DND-41 (cell line): ENCODE measurements around the gene PTGES3.

Experiments used
- ATAC-seq: fragments of 200-7000 bp; cut with Tn5 transposase; 3 replicates; pipeline ENCODE4 v1.9.1; 2021; ENCODE audit warnings: low read depth; ENCODE audit not compliant: insufficient read depth
- DNase-seq: peaks from one replicate; pipeline ENCODE4 v3.0.0-alpha.2; 2020
- H2AFZ ChIP-seq: 2 replicates; pipeline ENCODE4 v1.6.0; 2012; ENCODE audit warnings: low read depth, low read length
- H3K27ac ChIP-seq: 2 replicates; pipeline ENCODE4 v1.5.1; 2012; ENCODE audit warnings: low read length, inconsistent platforms
- H3K27me3 ChIP-seq: fragments of 200-600 bp; sonication (generic); 2 replicates; pipeline ENCODE4 v1.6.0; 2012; ENCODE audit warnings: low read length, mild to moderate bottlenecking, inconsistent platforms; ENCODE audit not compliant: insufficient read depth, poor library complexity
- H3K36me3 ChIP-seq: 2 replicates; pipeline ENCODE4 v1.5.1; 2012; ENCODE audit warnings: low read length, inconsistent platforms; ENCODE audit not compliant: insufficient read depth
- H3K4me1 ChIP-seq: 2 replicates; pipeline ENCODE4 v1.5.1; 2012; ENCODE audit warnings: mild to moderate bottlenecking, low read length; ENCODE audit not compliant: insufficient read depth
- H3K4me2 ChIP-seq: 2 replicates; pipeline ENCODE4 v1.6.0; 2012; ENCODE audit warnings: mild to moderate bottlenecking, moderate library complexity, low read length, inconsistent platforms; ENCODE audit not compliant: insufficient read depth
- H3K4me3 ChIP-seq, 2 experiments: fragments of 200-600 bp in 1 of 2; shearing (Covaris generic) in 1 of 2; 2 replicates each; pipeline ENCODE4 v1.5.1; 2012 to 2016; ENCODE audit warnings: inconsistent platforms in 2 of 2, low read length in 2 of 2, mild to moderate bottlenecking in 2 of 2, low read depth in 1 of 2, moderate library complexity in 1 of 2
- H3K79me2 ChIP-seq: 2 replicates; pipeline ENCODE4 v1.6.0; 2012; ENCODE audit warnings: low read length, inconsistent platforms; ENCODE audit not compliant: insufficient read depth
- H3K9ac ChIP-seq: 2 replicates; pipeline ENCODE4 v1.6.0; 2012; ENCODE audit warnings: low read depth, mild to moderate bottlenecking, inconsistent platforms, low read length, moderate library complexity
- H3K9me3 ChIP-seq: 2 replicates; pipeline ENCODE4 v1.5.1; 2012; ENCODE audit warnings: low read length, moderate library complexity, mild to moderate bottlenecking, inconsistent platforms; ENCODE audit not compliant: insufficient read depth, severe bottlenecking
- H4K20me1 ChIP-seq: 2 replicates; pipeline ENCODE4 v1.6.0; 2012; ENCODE audit warnings: low read length; ENCODE audit not compliant: insufficient read depth
- CTCF ChIP-seq: IDR thresholded peaks from 2 replicates; pipeline ENCODE4 v1.5.1; 2012; ENCODE audit warnings: borderline replicate concordance, low read length, moderate library complexity, mild to moderate bottlenecking; ENCODE audit not compliant: poor library complexity, severe bottlenecking; ENCODE audit errors: extremely low read depth
- EZH2 ChIP-seq: IDR thresholded peaks from 3 replicates; pipeline ENCODE4 v1.6.1; 2012; ENCODE audit warnings: borderline replicate concordance, low read depth, mild to moderate bottlenecking, moderate library complexity, low read length, inconsistent platforms; ENCODE audit not compliant: severe bottlenecking

Gene PTGES3

GRCh38 chr12:56723352-56723751 lies 35.3 kb upstream of the PTGES3 start:
- TF ChIP-seq CTCF (no peak), EZH2 (no peak)
- Histone ChIP-seq H3K9me3 (no peaks in the 10 kb centered on the region), H3K27ac (peak overlapping the region; percentile 89), H3K27me3 (no peaks in the 10 kb centered on the region), H3K4me3 (peak overlapping the region; percentile 88 to 93), H3K4me1 (peaks cover 71% of the 10 kb centered on the region), H3K9ac (peak overlapping the region; percentile 85), H4K20me1 (peaks cover 58% of the 10 kb centered on the region), H3K79me2 (peaks cover 68% of the 10 kb centered on the region), H3K4me2 (peak overlapping the region; percentile 98), H2AFZ (no peak overlapping the region), H3K36me3 (peaks cover 65% of the 10 kb centered on the region)
- ATAC-seq (no peak), DNase-seq (no peak)

- Histone ChIP-seq H3K4me2 (peak overlapping the region; percentile 98), H3K27me3 (no peaks in the 10 kb centered on the region), H3K9me3 (no peaks in the 10 kb centered on the region), H2AFZ (no peak overlapping the region), H3K9ac (peak overlapping the region; percentile 85), H3K4me3 (peak overlapping the region; percentile 88 to 93; a peak in 3 of 4 replicates), H3K79me2 (peaks cover 72% of the 10 kb centered on the region), H3K4me1 (peaks cover 71% of the 10 kb centered on the region), H4K20me1 (peaks cover 62% of the 10 kb centered on the region), H3K27ac (peak overlapping the region; percentile 89), H3K36me3 (peaks cover 63% of the 10 kb centered on the region)
- DNase-seq (no peak), ATAC-seq (no peak)
- TF ChIP-seq EZH2 = no peak
- TF ChIP-seq CTCF = no peak
These were observed 34.7 kb upstream of the PTGES3 start for GRCh38 chr12:56722832-56723231.

GRCh38 chr12:56721721-56722120 lies 33.6 kb upstream of the PTGES3 start:
- H4K20me1 ChIP-seq = peaks cover 67% of the 10 kb centered on the region
- no peaks in the 10 kb centered on the region for H3K27me3 ChIP-seq
- TF ChIP-seq EZH2 (no peak), CTCF (no peak)
- DNase-seq = no peak
- peak overlapping the region; percentile 85; the same call in 1 of the 2 replicates for H3K9ac ChIP-seq
- peak overlapping the region; percentile 98 for H3K4me2 ChIP-seq
- peaks cover 62% of the 10 kb centered on the region for H3K4me1 ChIP-seq
- H3K79me2 ChIP-seq = peaks cover 81% of the 10 kb centered on the region
- H3K4me3 ChIP-seq = peak overlapping the region in 1 of 2 experiments; percentile 88; a peak in 1 of 4 replicates
- no peak overlapping the region; the same call in 1 of the 2 replicates for H3K27ac ChIP-seq
- no peak overlapping the region for H2AFZ ChIP-seq
- ATAC-seq = no peak
- peaks cover 69% of the 10 kb centered on the region for H3K36me3 ChIP-seq
- H3K9me3 ChIP-seq = no peaks in the 10 kb centered on the region
